Measurements from ENCODE around the gene PGA5.
"Not testable (repeated sequence)": the region's sequence is repeated elsewhere in the genome, so short reads cannot be mapped to it uniquely, and the experiment has no call there.

GRCh38 chr11:61218306-61218705 lies 22.7 kb upstream of the PGA5 start:
- TF ChIP-seq EZH2 (IDR thresholded peaks at IDR 0.05); POLR2AphosphoS5 (IDR thresholded peaks at IDR 0.05; ENCODE audit: borderline replicate concordance, low read depth, low read length); FOXP2 (optimal IDR thresholded peaks at IDR 0.05; ENCODE audit: control extremely low read depth, extremely low read length, insufficient read depth): not testable (repeated sequence)

Data from SK-N-MC (cell line).